ENCODE results near the gene KCTD16.

The KCTD16 gene

GRCh38 chr5:144414202-144415029, 243.7 kb downstream of the KCTD16 start:
- DNase-seq: no peak

DNA sequence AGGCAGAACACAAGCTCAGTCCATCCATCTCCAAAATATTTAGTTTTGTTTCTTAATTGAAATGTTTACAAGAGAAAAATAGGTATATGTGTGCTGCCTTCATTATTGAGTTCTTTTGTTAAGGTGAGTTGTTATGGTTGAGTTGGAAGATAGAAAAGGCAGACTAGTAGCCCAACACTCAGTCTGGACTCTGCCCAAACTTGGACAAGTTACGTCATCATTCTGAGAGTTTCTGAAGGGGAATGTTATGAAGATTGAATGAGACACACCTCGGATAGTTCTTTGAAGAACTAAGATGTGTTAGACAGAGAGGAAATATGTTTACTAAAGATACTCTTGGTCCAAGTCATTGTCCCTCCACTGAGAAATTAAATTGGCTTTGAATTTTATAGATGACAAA, 245.5 kb downstream of the KCTD16 start:
- no peak for DNase-seq

DNA sequence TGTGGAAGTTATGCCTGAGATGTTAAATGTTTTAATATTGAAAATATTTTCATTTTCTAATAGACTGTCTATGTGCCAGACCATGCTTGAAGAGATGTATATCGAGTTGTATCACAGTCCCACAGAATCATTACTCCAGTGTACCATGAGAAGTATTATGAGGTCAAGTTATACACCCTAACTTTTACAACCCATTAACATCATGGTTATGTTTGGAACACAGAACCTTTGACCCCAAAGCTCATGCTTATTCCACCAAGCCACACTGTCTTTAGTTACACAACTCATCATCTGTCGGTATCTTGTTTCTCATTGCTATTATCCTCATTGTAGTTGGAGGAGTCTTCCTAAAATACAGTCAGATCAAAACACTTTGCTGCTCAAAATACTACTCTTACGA, 248.0 kb downstream of the KCTD16 start:
- DNase-seq: no peak

GRCh38 chr5:144421411-144421810, 250.7 kb downstream of the KCTD16 start:
- no peak for DNase-seq

DNA sequence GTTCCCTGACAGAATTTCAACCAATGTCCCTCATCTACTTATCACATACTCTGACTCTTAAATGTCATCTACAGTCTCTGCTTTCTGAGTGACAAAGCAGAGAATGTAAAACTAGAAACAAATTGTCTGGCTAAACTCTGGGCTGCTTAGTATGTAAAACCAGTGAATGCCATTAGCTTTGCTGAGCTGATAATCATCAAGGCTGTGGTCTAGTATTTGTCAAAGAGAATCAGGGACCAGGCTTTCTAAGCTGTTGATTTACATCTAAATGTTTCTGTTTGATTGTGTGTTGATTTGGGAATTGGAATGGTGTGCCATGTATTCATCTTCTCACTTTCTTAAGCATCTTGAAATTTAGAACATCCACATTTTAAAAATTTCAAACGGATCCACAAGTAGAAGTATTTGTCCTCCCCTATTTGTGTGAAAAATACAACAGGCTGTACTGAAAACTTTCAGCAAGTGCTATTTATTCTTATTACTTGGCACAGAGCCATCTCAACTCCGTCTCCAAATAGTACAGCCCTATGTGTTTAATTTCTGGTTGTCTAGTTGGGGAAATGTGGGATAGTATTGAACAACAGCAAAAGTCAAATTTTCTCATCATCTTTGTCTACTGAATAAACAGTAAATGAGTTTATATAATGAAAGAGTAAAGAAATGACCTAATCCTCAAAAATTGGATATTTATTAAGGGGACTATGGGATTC, 251.5 kb downstream of the KCTD16 start:
- DNase-seq: no peak

DNA sequence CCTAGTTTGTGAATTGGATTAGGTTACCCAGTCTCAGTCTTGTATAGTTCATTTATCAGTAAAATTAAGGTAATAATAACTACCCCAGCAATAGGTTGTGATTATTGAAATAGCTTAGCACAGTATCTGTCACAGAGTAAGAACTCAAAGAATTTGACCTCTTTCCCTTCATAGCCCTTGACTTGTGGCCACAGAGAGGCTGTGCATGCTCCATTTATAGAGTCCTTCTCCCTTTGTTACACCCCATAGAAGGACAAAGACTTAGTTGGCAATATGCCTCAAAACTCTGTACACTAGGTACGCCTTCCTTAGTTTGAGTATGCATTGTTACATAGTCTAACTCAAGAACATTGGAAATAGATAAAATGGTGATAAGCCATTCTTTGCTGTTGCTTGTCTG, 257.2 kb downstream of the KCTD16 start:
- no peak for DNase-seq

DNA sequence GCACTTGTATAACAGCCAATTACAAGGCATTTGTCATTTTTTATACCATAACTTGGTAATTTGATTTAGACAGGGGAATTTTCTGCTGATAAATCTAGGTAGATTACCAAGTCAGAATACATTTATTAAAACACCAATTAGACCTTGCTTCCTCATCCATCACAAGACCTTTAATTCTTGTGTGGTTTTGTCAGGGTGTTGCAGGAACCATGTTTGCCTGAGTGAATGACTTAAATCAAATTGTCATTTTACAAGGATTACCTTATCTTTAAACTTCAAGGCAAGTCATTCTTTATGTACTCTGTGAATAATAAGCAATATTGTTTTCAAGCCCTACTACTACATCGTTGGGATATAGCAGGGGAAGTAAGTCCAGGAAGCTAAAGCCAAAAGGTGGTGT, 257.7 kb downstream of the KCTD16 start:
- DNase-seq: no peak

DNA sequence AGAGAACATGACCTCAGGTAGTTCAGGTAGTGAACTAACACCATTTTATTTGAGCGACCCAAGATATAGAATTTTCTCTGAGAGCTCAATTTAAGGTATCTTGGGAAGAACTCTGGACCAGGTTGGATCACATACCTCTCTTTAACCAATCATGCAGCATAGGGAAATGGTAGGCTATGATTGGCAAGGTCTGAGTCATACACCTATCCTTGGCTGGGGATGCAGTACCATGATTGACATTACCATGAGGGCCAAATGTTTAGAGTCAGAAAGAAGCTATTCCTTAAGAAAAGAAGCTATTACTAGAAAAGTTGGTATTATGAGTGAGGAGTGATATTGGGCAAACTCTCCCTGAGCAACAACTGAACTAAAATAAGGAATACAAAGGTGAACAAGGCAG, 258.7 kb downstream of the KCTD16 start:
- no peak for DNase-seq

- no peak for DNase-seq
Measured at GRCh38 chr5:144429905-144430304, 259.2 kb downstream of the KCTD16 start.

- DNase-seq: no peak
Measured at GRCh38 chr5:144433140-144433822, 262.6 kb downstream of the KCTD16 start.

GRCh38 chr5:144433893-144434292, 263.2 kb downstream of the KCTD16 start:
- DNase-seq: no peak

- DNase-seq: no peak
Measured at GRCh38 chr5:144436007-144436406, 265.3 kb downstream of the KCTD16 start.

- DNase-seq: no peak
Measured at GRCh38 chr5:144438237-144438636, 267.6 kb downstream of the KCTD16 start.

DNA sequence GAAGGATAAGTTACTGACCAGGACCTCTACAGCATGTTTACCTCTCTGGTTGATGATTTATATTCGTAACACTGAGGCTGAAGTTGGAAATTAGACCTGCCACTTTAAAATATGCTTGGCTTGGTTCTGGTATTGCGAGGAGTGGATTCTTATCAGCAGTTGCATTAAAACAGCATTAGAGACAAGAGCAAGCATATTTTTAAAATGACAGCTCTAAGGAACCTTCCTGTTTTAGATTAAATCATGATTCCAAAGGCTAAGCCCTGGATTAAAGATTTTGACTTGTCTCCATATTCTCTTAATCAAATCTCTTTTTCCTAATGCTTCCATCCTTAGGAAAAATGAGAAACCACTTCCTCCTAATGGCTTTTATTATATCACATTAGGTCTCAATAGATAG, 277.8 kb downstream of the KCTD16 start:
- DNase-seq: no peak

GRCh38 chr5:144451187-144451973, 280.7 kb downstream of the KCTD16 start:
- DNase-seq: no peak

- no peak for DNase-seq
Measured at GRCh38 chr5:144453753-144454152, 283.1 kb downstream of the KCTD16 start.

GRCh38 chr5:144457160-144457559, 286.5 kb downstream of the KCTD16 start:
- no peak for DNase-seq

- no peak for DNase-seq
Measured at GRCh38 chr5:144458216-144458615, 287.5 kb downstream of the KCTD16 start.

- DNase-seq: no peak
Measured at GRCh38 chr5:144460600-144460999, 289.9 kb downstream of the KCTD16 start.

- DNase-seq: no peak
Measured at GRCh38 chr5:144462577-144462976, 291.9 kb downstream of the KCTD16 start.

DNA sequence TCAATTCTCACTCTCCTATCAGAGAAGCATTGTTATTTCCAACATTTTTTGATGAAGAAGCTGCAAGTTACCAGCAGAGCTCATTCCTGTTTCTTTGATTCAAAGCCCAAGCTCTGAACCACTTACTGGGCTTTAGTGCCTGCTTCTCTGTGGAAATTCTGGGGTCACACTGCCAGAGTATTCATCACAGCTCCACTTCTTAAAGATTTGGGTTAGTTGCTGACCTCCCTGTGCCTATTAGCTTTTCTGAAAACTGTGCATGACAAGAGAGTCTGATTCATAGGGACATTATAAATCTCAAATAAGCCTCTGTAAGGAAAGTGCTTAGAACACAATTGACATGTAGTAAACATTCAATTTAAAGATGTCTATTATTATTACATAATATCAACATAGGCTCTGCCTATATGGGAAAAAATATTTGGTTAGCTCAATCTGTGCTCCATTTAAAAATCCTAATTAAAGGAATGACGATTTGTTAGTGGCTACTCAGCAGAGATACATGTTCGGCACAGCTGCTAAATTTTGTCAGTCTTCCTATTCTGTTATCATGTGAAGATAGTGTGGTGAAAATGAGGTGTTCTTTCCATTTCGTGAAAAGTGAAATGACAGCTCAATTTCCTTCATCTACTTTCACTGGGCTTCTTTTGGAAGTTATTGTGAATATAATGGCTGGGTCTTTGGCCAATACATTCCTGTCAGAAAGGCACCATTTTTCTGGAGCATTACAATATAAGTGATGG, 293.0 kb downstream of the KCTD16 start:
- DNase-seq: no peak

GRCh38 chr5:144464306-144464705, 293.6 kb downstream of the KCTD16 start:
- no peak for DNase-seq

Data from KG1 (cell line).